Testis (tissue), 2 donors: ENCODE measurements around the gene SPRN.

Experiments used
- POLR2A ChIP-seq: fragments of 450-650 bp; IDR thresholded peaks from one replicate; pipeline ENCODE4 v1.6.1; 2017; ENCODE audit warnings: antibody characterized with exemption, mild to moderate bottlenecking, moderate library complexity
- TF ChIP-seq, protein P1 (sequence below), 3 experiments: fragments of 450-650 bp in 2 of 3; fragments of 200-600 bp in 1 of 3; sonication (generic) in 1 of 3; IDR thresholded peaks; one replicate each; pipeline ENCODE4 v1.5.1; 2016 to 2019; ENCODE audit warnings: antibody characterized with exemption in 3 of 3, mild to moderate bottlenecking in 2 of 3, moderate library complexity in 1 of 3

- TF ChIP-seq, protein P1, sequence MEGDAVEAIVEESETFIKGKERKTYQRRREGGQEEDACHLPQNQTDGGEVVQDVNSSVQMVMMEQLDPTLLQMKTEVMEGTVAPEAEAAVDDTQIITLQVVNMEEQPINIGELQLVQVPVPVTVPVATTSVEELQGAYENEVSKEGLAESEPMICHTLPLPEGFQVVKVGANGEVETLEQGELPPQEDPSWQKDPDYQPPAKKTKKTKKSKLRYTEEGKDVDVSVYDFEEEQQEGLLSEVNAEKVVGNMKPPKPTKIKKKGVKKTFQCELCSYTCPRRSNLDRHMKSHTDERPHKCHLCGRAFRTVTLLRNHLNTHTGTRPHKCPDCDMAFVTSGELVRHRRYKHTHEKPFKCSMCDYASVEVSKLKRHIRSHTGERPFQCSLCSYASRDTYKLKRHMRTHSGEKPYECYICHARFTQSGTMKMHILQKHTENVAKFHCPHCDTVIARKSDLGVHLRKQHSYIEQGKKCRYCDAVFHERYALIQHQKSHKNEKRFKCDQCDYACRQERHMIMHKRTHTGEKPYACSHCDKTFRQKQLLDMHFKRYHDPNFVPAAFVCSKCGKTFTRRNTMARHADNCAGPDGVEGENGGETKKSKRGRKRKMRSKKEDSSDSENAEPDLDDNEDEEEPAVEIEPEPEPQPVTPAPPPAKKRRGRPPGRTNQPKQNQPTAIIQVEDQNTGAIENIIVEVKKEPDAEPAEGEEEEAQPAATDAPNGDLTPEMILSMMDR (IDR thresholded peaks at IDR 0.05), result no peak
- no peak for TF ChIP-seq POLR2A
Observed at GRCh38 chr10:133400624-133401424, 23.6 kb downstream of the SPRN start.
